SK-N-SH (cell line): ENCODE results near the gene RBM48. TPM values are rescaled to one million over a fixed set of nuclear protein-coding genes. Genes with fewer than 3 reads are reported as not detected.

ENCODE experiments used
- CTCF ChIA-PET: fragments of 300-600, 350-600 bp; formaldehyde crosslinking; extraction: SDS; loops from one replicate; lab custom pipeline; 2021; lab: Yijun Ruan, JAX
- POLR2A ChIA-PET: fragments of 350-600 bp; sonication (Branson Sonifier 250); formaldehyde crosslinking; extraction: SDS; loops from one replicate; lab custom pipeline; 2020; ENCODE audit warnings: antibody characterized with exemption, inconsistent platforms; lab: Yijun Ruan, JAX
- DNase-seq: peaks from one replicate; pipeline ENCODE4 v3.0.0; 2012
- H2AFZ ChIP-seq: fragments of 200-600 bp; sonication (generic); 2 replicates; pipeline ENCODE4 v1.8.1; 2016; ENCODE audit warnings: antibody characterized with exemption, mild to moderate bottlenecking, low read depth
- H3F3A ChIP-seq: fragments of 200-600 bp; sonication (generic); replicated peaks from 2 replicates; pipeline ENCODE3; 2016; ENCODE audit warnings: antibody characterized with exemption, mild to moderate bottlenecking; ENCODE audit not compliant: insufficient read depth
- H3K27ac ChIP-seq, 2 experiments: fragments of 200-500 bp in 1 of 2; fragments of 200-600 bp in 1 of 2; sonication (Bioruptor generic) in 1 of 2; sonication (generic), shearing (Covaris generic) in 1 of 2; 2 replicates each; pipeline versions ENCODE4 v1.5.1 to v1.6.1; 2014 to 2016; ENCODE audit warnings: low read depth in 2 of 2, inconsistent platforms in 1 of 2, low read length in 1 of 2, mild to moderate bottlenecking in 1 of 2, mixed read lengths in 1 of 2
- H3K27me3 ChIP-seq: fragments of 200-600 bp; sonication (generic), shearing (Covaris generic); 2 replicates; pipeline ENCODE4 v1.6.1; 2016; ENCODE audit warnings: mixed run types; ENCODE audit not compliant: insufficient read depth
- H3K36me3 ChIP-seq, 2 experiments: fragments of 200-500 bp in 1 of 2; fragments of 200-600 bp in 1 of 2; sonication (Bioruptor generic) in 1 of 2; sonication (generic) in 1 of 2; replicated peaks in 1 of 2; 2 replicates each; pipeline versions ENCODE3 to v1.5.1; 2014 to 2016; ENCODE audit warnings: low read length in 1 of 2, mild to moderate bottlenecking in 1 of 2; ENCODE audit not compliant: insufficient read depth in 2 of 2, control insufficient read depth in 1 of 2
- H3K4me1 ChIP-seq, 2 experiments: fragments of 200-500 bp in 1 of 2; fragments of 200-600 bp in 1 of 2; sonication (Bioruptor generic) in 1 of 2; sonication (generic), shearing (Covaris generic) in 1 of 2; 2 replicates each; pipeline versions ENCODE4 v1.5.1 to v1.6.1; 2014 to 2016; ENCODE audit warnings: low read depth in 1 of 2, low read length in 1 of 2, mixed run types in 1 of 2; ENCODE audit not compliant: insufficient read depth in 2 of 2, control insufficient read depth in 1 of 2
- H3K4me2 ChIP-seq: fragments of 200-600 bp; sonication (generic), shearing (Covaris generic); 2 replicates; pipeline ENCODE4 v1.6.1; 2017; ENCODE audit warnings: mixed run types
- H3K4me3 ChIP-seq, 2 experiments: fragments of 200-500 bp in 1 of 2; fragments of 200-600 bp in 1 of 2; sonication (Bioruptor generic) in 1 of 2; sonication (generic), shearing (Covaris generic) in 1 of 2; 2 replicates each; pipeline versions ENCODE4 v1.5.1 to v1.8.1; 2014 to 2016; ENCODE audit warnings: low read depth in 2 of 2, inconsistent platforms in 1 of 2, low read length in 1 of 2, mild to moderate bottlenecking in 1 of 2, mixed read lengths in 1 of 2, moderate library complexity in 1 of 2
- H3K79me2 ChIP-seq: fragments of 200-600 bp; sonication (generic); 2 replicates; pipeline ENCODE4 v1.8.1; 2017; ENCODE audit warnings: mild to moderate bottlenecking; ENCODE audit not compliant: insufficient read depth
- H3K9ac ChIP-seq: fragments of 200-600 bp; sonication (generic); 2 replicates; pipeline ENCODE4 v1.6.1; 2017; ENCODE audit warnings: mixed run types
- H3K9me2 ChIP-seq: fragments of 200-600 bp; sonication (generic); 2 replicates; pipeline ENCODE4 v1.6.1; 2017; ENCODE audit warnings: mixed run types
- H3K9me3 ChIP-seq: fragments of 200-600 bp; sonication (generic); 2 replicates; pipeline ENCODE4 v1.6.1; 2017; ENCODE audit warnings: mixed run types, mild to moderate bottlenecking, moderate library complexity
- H4K20me1 ChIP-seq: fragments of 200-600 bp; sonication (generic); 2 replicates; pipeline ENCODE4 v1.6.1; 2017; ENCODE audit warnings: mild to moderate bottlenecking, mixed run types; ENCODE audit not compliant: insufficient read depth
- CHD2 ChIP-seq: fragments of 150-350 bp; IDR thresholded peaks from 2 replicates; pipeline ENCODE4 v1.6.1; 2018; ENCODE audit warnings: low read length; ENCODE audit not compliant: partially characterized antibody
- ELF1 ChIP-seq: IDR thresholded peaks from 2 replicates; pipeline ENCODE4 v1.4.0; 2012
- EZH2phosphoT487 ChIP-seq: fragments of 200-600 bp; sonication (generic); IDR thresholded peaks from 2 replicates; pipeline ENCODE4 v1.6.1; 2017; ENCODE audit warnings: low read depth, mixed run types, mild to moderate bottlenecking, antibody characterized with exemption, moderate library complexity, borderline replicate concordance
- FOSL2 ChIP-seq: IDR thresholded peaks from 2 replicates; pipeline ENCODE4 v1.4.0; 2012; ENCODE audit warnings: low read depth, mild to moderate bottlenecking, moderate library complexity, borderline replicate concordance
- FOXJ3 ChIP-seq: sonication (generic); formaldehyde crosslinking; IDR thresholded peaks from 2 replicates; pipeline ENCODE4 v1.5.1; 2020; ENCODE audit warnings: mild to moderate bottlenecking, missing genetic modification reagents
- GATA2 ChIP-seq: sonication (generic); formaldehyde crosslinking; IDR thresholded peaks from 2 replicates; pipeline ENCODE4 v1.5.0; 2020; ENCODE audit warnings: mild to moderate bottlenecking, missing genetic modification reagents
- POLR2AphosphoS5 ChIP-seq: IDR thresholded peaks from 2 replicates; pipeline ENCODE4 v1.6.1; 2012; ENCODE audit warnings: low read depth, low read length
- RAD21 ChIP-seq: IDR thresholded peaks from 2 replicates; pipeline ENCODE4 v1.6.1; 2012; ENCODE audit warnings: mild to moderate bottlenecking, low read length
- RFX5 ChIP-seq: IDR thresholded peaks from 2 replicates; pipeline ENCODE4 v1.6.1; 2012; ENCODE audit warnings: mild to moderate bottlenecking, improper control_type of control experiment, low read length
- SIN3A ChIP-seq: IDR thresholded peaks from 2 replicates; pipeline ENCODE4 v1.6.1; 2012; ENCODE audit warnings: low read depth, mild to moderate bottlenecking, low read length, moderate library complexity, borderline replicate concordance
- SMC3 ChIP-seq: IDR thresholded peaks from 2 replicates; pipeline ENCODE4 v1.6.1; 2012; ENCODE audit warnings: low read depth, low read length, improper control_type of control experiment
- TAF1 ChIP-seq: IDR thresholded peaks from 2 replicates; pipeline ENCODE4 v1.6.1; 2012; ENCODE audit warnings: low read depth, mild to moderate bottlenecking, low read length, moderate library complexity, borderline replicate concordance
- YY1 ChIP-seq: IDR thresholded peaks from 2 replicates; pipeline ENCODE4 v1.4.0; 2012; ENCODE audit warnings: low read depth, mild to moderate bottlenecking
- WGBS: methylation state at CpG from one replicate; pipeline ENCODE4 v1.1.6; 2017; ENCODE audit warnings: low lambda C conversion rate; 5-methylcytosine and 5-hydroxymethylcytosine counted together
- polyA plus RNA-seq, 3 experiments: library from polyadenylated mRNA; depleted of rRNA; stranded (reverse); fragments of >200 nt; gene quantifications; 2 replicates each; pipeline ENCODE4 v1.2.3, GENCODE V29; 2012
- TF ChIP-seq, protein P1 (sequence below): IDR thresholded peaks from 2 replicates; pipeline ENCODE4; 2012
- TF ChIP-seq, protein P2 (sequence below): fragments of 150-350 bp; IDR thresholded peaks from 2 replicates; pipeline ENCODE4 v1.6.1; 2016; ENCODE audit warnings: mild to moderate bottlenecking, low read depth, low read length

Gene RBM48
- polyA plus RNA-seq, 1 of the 3 experiments (the other 2 are of a cell fraction) = 4.7 TPM

DNA sequence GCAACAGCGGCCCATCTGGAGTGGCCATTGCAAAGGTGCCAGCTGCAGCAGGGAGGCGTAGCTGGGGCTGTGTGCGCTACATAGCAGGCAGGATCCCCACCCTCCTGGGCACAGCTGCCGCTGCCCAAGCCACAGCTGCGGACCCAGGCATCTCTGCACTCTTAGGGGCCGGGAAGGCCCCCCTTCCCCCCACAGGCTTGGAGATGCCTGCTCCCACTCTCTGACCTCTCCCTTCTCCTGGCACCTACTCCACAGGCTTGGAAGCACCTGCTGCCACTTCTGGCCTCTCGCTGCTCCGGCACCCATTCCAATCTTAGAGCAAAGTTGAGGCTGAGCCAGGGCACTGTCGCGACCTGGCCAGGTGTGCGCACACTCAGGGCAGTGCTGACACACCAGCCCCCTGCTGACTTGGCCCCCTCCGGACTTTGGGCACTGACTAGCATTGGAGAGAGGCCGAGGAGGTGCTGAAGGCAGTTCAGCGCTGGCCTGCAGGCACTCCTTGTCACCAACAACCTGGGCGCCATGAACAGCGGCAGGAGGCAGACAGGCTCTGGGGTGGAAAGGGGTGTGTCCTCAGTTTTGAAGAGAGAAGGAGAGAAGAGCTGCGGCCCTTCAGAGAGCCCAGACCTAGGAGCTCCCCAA lies 18.4 kb downstream of the RBM48 start:
- no peaks in the 10 kb centered on the region for H3K36me3 ChIP-seq
- no peak overlapping the region for H2AFZ ChIP-seq
- no peak overlapping the region for H3K4me3 ChIP-seq
- WGBS = 50% methylated on average over 12 of the region's 17 CpGs
- no peak overlapping the region for H3K4me2 ChIP-seq
- POLR2A ChIA-PET = no interaction called here
- CTCF ChIA-PET = no interaction called here
- no peaks in the 10 kb centered on the region for H3K27me3 ChIP-seq
- DNase-seq = no peak
- H3K9ac ChIP-seq = no peak overlapping the region
- H3K9me2 ChIP-seq = no peaks in the 10 kb centered on the region
- H3K9me3 ChIP-seq = no peaks in the 10 kb centered on the region
- H3K4me1 ChIP-seq = 0 out of 4 replicates have a peak, but pooled peaks cover 0 to 5% of the 10 kb centered on the region in 2 experiments
- H3F3A ChIP-seq = peaks cover 11% of the 10 kb centered on the region
- H4K20me1 ChIP-seq = no peaks in the 10 kb centered on the region
- TF ChIP-seq FOSL2 = no peak
- no peak for TF ChIP-seq GATA2 (CRISPR knock-in tag)
- no peak for TF ChIP-seq TAF1
- TF ChIP-seq RAD21 = no peak
- no peak for TF ChIP-seq POLR2AphosphoS5
- TF ChIP-seq, protein P1, sequence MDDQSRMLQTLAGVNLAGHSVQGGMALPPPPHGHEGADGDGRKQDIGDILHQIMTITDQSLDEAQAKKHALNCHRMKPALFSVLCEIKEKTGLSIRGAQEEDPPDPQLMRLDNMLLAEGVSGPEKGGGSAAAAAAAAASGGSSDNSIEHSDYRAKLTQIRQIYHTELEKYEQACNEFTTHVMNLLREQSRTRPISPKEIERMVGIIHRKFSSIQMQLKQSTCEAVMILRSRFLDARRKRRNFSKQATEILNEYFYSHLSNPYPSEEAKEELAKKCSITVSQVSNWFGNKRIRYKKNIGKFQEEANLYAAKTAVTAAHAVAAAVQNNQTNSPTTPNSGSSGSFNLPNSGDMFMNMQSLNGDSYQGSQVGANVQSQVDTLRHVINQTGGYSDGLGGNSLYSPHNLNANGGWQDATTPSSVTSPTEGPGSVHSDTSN = no peak
- TF ChIP-seq RFX5 = no peak
- TF ChIP-seq, protein P2, sequence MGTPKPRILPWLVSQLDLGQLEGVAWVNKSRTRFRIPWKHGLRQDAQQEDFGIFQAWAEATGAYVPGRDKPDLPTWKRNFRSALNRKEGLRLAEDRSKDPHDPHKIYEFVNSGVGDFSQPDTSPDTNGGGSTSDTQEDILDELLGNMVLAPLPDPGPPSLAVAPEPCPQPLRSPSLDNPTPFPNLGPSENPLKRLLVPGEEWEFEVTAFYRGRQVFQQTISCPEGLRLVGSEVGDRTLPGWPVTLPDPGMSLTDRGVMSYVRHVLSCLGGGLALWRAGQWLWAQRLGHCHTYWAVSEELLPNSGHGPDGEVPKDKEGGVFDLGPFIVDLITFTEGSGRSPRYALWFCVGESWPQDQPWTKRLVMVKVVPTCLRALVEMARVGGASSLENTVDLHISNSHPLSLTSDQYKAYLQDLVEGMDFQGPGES = no peak
- TF ChIP-seq CHD2 = no peak
- no peaks in the 10 kb centered on the region for H3K79me2 ChIP-seq
- no peak overlapping the region for H3K27ac ChIP-seq

DNA sequence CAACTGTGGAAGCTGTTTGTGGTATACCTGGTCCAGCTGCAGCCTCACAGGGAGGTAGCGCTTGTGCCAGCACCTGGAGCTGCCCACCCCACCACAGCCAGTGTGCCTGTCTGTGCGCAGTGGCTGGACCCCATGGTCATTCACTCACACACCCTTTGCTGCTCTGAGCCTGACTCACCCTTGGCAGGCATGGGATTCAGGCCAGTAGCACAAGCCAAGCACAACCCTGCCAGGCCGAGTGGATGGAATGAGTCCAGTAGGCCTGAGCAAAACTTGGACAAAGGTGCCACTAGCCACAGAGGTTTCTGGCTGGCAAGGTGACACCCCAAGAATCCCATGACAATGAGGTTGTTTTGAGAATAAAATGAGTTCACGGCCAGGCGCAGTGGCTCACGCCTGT lies 19.0 kb downstream of the RBM48 start:
- no peak overlapping the region for H3K27ac ChIP-seq
- TF ChIP-seq YY1 = no peak
- no peak for TF ChIP-seq EZH2phosphoT487
- TF ChIP-seq, protein P1 = no peak
- no peak for TF ChIP-seq ELF1
- no peak for TF ChIP-seq FOXJ3 (CRISPR knock-in tag)
- no peak for TF ChIP-seq POLR2AphosphoS5
- no peak for TF ChIP-seq SIN3A
- TF ChIP-seq RAD21 = no peak
- TF ChIP-seq SMC3 = no peak
- no peak for TF ChIP-seq CHD2
- no peak for TF ChIP-seq GATA2 (CRISPR knock-in tag)
- no peaks in the 10 kb centered on the region for H3K27me3 ChIP-seq
- H3K9me3 ChIP-seq = no peaks in the 10 kb centered on the region
- WGBS = 68% methylated on average over 5 of the region's 6 CpGs
- POLR2A ChIA-PET = no interaction called here
- no peak overlapping the region for H2AFZ ChIP-seq
- no peaks in the 10 kb centered on the region for H3K36me3 ChIP-seq
- DNase-seq = no peak
- H3K4me1 ChIP-seq = 0 out of 4 replicates have a peak, but pooled peaks cover 0 to 5% of the 10 kb centered on the region in 2 experiments
- H3K9me2 ChIP-seq = no peaks in the 10 kb centered on the region
- no peaks in the 10 kb centered on the region for H4K20me1 ChIP-seq
- peaks cover 11% of the 10 kb centered on the region for H3F3A ChIP-seq
- no peaks in the 10 kb centered on the region for H3K79me2 ChIP-seq
- H3K4me2 ChIP-seq = no peak overlapping the region
- H3K9ac ChIP-seq = no peak overlapping the region
- CTCF ChIA-PET = interaction anchor here (1.0 kb wide), 2 partner anchors 16 to 19 kb away, joined by 3 read pairs; partner anchors contain the start of genes PEX1 and RBM48
- no peak overlapping the region for H3K4me3 ChIP-seq
